Stimulated activated naive CD8-positive, alpha-beta T cell treated with anti-CD3 and anti-CD28 coated beads, Interleukin-15, Interleukin-2, amounts not matched to agents 100 U/mL and 50 U/mL, for 24 hours (primary cell): ENCODE data around the gene UCKL1.
A peak's percentile ranks its signal among the peaks of the same experiment; 100 is the strongest.
"Not testable (repeated sequence)": the region's sequence is repeated elsewhere in the genome, so short reads cannot be mapped to it uniquely, and the experiment has no call there.

Experiments used
- ATAC-seq: fragments of 150-1000 bp; cut with Tn5 transposase; one replicate; pipeline ENCODE4 v1.10.0; 2021
- DNase-seq: peaks from one replicate; pipeline ENCODE4 v3.0.0; 2021

UCKL1 gene

DNA sequence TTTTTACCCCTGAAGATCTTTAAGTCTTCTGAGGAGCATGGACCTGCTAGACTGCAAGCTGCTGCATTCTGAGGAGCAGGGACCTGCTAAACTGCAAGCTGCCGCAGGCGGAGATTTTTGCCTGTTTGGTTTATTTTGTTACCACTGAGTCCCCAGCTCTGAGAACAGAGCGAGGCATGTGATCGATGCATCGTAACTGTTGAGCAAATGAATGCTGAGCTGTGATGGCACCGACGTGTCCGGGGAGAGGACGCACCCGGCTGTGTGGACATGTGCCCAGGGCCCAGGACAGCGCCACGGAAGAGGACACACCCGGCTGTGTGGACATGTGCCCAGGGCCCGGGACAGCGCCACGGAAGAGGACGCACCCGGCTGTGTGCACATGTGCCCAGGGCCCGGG is 37.1 kb downstream of the UCKL1 start:
- ATAC-seq, result no peak
- DNase-seq, result no peak

DNA sequence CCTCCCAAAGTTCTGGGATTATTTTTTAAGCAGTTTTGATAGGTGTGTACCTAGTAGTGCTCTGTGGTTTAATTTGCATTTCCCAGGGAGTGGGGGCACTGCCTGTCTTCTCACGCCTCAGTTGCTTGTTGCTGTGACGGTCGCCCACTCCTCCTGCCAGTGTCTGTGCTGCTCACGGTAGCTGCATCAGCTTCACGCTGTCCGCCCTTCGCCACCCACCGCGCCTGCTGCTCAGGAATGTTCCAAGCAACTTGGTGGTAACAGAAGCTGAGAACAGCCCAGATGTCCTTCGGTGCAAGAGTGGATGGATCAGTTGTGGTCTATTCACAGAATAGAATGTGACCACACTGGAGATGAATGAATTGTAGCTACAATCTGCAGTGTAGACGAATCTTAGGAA is 38.4 kb downstream of the UCKL1 start:
- DNase-seq, result no peak

DNA sequence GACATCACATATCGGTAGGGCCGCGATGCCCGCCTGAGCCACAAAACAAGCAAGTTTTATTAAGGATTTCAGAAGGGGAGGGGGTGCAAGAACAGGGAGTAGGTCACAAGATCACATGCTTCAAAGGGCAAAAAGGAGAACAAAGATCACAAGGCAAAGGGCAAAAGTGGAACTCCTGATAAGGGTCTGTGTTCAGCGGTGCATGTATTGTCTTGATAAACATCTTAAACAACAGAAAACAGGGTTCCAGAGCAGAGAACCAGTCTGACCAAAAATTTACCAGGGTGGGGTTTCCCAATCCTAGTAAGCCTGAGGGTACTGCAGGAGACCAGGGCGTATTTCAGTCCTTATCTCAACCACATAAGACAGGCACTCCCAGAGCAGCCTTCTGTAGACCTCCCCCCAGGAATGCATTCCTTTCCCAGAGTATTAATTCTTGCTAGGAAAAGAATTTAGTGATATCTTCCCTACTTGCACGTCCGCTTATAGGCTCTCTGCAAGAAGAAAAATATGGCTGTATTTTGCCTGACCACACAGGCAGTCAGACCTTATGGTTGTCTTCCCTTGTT is 39.8 kb downstream of the UCKL1 start:
- DNase-seq, result not testable (repeated sequence)

More for the DNA sequence above, 38.4 kb downstream of the UCKL1 start:
- no peak for ATAC-seq

DNA sequence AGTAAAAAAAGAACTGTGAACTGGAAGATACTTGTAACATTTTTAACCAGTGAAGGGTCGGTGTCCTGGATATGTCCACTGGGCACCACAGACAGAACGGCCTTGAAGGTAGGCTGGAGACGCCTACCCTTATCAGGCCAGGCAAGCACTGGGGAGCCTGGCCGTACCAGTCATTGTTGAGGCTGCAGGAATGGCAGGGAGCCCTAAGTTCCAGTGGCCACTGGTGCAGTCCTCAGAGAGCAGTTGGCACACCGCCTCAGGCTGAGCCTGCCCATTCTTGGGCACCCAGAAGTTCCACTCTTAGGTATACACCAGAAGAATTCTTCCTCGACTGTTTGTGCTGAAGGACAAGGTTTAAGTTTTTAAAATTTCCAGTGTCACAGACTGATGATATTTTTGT is 40.7 kb downstream of the UCKL1 start:
- ATAC-seq (no peak), DNase-seq (no peak)

More for the DNA sequence above, 39.8 kb downstream of the UCKL1 start:
- ATAC-seq, result not testable (repeated sequence)

DNA sequence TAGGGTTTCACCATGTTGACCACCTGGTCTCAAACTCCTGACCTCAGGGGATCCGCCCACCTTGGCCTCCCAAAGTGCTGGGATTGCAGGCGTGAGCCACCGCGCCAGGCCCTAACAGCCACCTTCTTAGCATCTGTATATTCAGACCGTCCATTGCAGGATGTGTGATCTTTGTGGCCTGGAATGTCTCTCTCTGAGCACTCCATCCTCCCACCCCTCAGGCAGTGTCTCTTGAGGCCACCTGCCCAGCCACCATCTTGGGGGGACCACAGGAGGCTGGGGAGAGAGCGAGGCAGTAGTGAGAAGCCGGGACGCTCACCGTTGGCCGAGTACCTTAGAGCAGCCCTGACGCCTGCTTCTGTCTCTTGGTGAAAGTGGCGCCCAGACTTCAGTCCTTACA is 42.4 kb downstream of the UCKL1 start:
- DNase-seq (no peak), ATAC-seq (no peak)

DNA sequence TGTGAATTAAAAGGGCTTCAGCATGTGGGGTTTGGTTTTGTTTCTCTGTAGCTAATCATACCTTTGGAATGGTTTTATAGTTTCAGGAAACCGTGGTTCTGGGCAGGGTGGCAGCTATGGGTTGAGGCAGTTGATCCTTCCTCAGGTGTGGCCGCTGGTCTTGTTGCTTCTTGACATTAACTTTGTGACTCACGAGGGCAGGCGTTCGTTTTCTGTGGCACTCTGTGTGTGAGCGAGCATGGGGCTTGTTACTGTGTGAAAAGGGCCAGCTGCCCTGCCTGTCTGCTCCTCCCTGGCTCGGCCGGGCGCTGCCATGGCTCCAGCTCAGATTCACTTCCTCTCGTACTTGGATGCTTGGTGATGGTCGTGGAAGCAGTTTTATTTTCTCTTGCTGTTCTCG is 45.0 kb downstream of the UCKL1 start:
- ATAC-seq, result no peak
- DNase-seq, result no peak

DNA sequence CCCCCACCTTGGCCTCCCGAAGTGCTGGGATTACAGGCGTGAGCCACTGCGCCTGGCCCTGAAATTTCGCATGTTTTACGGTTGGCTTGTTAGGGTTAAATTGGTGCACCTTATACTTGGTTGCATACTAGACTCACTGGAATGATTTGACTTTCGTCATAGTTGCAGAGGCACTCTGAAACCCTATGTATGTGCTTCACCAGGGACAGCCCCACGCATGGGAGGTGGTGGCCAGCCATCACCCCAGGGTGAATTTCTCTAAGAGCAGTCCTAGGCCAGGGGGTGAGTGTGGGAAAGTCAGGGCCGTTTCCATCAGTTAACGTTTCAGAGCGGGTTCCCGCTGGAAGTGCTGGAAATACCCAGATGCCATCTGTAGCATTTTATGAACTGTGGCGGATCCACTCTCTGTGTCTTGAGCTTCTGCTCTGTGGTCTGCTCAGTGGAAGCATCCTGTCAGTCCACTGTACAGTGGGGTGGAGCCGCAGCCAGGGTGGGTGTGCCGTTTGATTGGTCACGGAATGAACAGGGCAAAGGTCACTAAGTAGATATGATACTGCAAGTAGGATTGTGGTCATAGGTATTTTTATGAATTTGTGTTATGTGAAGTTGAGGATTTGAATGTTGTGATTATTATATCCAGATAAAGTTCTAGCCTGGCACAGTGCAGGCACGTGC is 48.1 kb downstream of the UCKL1 start:
- no peak for ATAC-seq

DNA sequence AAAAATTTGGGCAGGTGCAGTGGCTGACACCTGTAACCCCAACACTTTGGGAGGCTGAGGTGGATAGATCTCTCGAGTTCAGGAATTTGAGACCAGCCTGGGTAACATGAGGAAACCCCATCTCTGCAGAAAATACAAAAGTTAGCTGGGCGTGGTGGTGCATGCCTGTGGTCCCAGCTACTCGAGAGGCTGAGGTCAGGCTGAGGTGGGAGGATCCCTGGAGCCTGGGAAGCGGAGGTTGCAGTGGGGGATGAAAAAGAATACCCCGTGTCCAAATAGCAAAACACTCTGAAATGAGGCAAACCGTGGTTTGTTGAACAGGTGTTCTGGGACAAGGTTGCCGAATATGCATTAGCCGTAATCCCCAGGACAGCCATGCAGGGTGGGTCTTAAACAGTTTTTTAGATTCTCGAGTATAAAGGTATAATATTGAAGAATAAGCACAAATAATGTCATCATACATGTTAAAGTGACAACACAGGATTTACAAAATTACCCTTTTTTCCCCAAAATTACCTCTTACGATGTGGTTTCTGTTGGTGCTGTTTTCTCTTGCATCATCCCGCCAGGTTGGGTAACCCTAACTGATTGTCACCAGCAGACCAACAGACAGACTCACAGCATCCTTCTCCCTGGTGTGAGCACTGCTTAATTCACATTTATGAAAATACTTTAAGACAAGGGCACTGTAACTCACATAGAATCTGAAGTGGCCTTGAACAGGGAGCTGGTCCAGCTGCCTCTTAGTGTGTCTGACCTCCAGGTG is 52.2 kb downstream of the UCKL1 start:
- ATAC-seq, result no peak
- DNase-seq, result no peak

More for the DNA sequence above, 48.1 kb downstream of the UCKL1 start:
- DNase-seq, result no peak

DNA sequence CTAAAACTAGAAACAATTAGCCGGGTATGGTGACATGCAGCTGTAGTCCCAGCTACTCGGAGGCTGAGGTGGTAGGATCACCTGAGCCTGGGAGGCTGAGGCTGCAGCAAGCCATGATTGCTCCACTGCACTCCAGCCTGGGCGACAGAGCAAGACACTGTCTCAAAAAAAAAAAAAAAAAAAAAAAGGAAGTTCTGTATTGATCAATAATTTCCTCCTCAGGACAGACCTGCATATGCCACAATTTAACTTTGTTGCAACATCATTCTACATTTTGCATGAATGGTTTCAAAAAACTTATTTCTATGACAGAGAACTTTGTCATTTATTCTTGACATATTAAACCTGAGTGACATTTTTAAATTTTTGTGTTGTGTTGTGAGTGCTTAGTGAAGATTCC is 55.8 kb downstream of the UCKL1 start:
- no peak for DNase-seq
- no peak for ATAC-seq

DNA sequence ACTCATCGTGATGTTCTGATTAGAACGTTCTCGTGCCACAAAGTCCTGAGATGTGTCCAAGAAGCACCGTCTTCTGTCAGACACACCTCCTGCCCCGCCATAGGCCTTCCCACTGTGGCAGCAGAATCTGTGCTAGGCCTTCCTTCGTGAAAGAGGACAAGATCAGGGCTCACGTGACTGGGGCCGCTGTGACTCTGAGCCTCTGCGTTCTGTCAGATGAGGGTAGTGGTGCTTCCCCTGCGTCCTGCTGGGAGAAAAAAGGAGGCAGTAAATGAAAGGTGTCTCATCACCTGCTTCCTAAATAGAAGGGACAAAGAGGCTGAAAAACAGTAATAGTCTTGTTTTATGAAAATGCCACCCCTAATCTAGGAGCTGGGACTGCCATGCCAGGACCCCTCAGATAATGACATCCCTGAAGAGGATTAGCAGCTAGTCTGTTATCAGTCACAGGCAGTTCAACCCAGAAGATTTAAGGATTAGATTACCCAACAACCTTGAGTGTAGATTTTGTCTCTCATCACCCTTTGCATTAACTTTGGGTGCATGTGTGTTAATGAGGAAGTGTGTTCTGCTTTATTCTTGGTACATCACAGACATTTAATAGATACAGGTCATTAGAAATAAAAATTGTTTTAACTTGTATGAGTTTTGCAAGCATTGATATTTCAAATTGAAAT is 57.2 kb downstream of the UCKL1 start:
- DNase-seq (no peak), ATAC-seq (no peak)

DNA sequence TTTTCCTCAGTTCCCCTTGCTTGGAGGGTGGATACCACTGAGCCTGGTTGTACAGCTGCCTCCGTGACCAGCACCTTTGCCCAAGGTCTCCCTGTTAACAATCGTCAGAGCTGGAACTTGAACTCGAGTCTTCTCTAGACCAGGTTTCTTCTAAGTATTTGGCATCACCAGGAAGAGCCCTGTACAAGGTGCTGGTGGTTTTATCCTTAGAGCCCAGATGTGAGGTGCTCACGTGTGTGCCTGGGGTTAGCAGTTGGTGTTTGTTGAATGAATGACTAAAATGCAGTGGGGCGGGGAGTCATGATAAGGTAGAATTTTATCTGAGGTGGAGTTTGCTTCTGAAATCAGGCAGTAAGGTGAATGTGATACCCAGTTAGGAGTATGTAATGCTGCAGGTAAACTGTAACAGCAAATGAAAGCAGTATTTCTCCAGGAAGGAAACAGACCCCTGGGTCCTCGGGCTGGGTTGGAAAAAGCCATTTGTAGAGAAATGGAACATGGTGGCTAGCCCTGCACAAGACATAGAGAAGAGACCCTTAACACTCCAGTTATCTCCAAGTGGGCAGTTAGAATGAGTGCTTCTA is 58.1 kb downstream of the UCKL1 start:
- ATAC-seq (no peak), DNase-seq (no peak)

DNA sequence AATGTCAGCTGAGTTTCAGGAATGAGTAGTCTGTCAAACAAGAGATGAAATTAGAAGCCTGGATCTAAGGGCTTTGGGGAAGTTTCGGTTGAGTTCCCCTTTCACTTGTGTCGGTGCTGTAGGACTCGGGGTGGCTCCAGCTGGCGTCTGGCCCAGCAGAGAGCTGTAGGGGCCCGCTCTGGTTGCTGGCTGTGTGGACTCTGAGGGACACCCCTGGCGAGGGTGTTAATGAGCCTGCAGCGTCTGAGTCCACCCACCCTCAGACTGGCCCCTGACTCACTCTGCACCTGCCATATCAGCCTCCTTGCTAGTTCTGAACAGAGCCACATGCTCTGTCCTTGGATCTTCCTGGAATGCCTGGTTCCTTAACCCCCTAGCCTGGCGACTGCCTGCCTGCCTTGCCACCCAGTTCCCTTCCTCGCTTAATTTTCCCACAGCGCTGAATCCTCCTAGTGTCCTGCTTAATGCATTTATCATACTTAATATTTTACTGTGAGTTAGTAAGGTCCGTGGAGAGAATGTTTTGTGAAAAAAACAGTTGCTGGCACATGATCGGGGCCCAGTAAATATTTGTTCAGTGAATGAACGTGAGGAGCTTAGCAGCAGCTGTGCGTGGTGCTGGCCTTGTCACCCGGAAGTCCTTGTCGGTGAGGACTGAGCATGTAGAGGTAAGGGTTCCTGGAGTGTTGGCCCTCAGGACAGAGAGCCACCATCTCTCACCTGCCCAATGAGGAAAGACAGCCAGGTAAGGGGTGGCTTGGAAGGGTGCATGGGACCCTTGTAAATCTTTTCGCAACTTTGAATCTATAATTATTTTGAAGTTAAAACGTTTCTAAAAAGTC is 59.7 kb downstream of the UCKL1 start:
- ATAC-seq, result peak; percentile 40
- DNase-seq, result peak; percentile 49

DNA sequence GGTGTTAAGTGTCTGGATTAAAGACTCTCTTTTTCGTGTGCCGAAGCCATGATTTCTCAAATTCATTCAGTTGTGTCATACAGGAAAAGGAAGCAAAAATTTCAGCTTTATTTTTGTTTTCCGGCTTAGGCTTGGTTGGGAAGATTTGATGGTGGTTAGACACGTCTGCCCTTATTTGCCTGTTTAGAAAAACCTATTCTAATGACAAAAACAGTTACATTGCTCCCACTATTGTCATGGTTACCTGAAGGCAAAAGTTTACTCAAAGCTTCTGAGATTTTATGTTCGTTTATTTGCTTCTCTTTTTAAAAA is 60.3 kb downstream of the UCKL1 start:
- no peak for DNase-seq
- no peak for ATAC-seq

DNA sequence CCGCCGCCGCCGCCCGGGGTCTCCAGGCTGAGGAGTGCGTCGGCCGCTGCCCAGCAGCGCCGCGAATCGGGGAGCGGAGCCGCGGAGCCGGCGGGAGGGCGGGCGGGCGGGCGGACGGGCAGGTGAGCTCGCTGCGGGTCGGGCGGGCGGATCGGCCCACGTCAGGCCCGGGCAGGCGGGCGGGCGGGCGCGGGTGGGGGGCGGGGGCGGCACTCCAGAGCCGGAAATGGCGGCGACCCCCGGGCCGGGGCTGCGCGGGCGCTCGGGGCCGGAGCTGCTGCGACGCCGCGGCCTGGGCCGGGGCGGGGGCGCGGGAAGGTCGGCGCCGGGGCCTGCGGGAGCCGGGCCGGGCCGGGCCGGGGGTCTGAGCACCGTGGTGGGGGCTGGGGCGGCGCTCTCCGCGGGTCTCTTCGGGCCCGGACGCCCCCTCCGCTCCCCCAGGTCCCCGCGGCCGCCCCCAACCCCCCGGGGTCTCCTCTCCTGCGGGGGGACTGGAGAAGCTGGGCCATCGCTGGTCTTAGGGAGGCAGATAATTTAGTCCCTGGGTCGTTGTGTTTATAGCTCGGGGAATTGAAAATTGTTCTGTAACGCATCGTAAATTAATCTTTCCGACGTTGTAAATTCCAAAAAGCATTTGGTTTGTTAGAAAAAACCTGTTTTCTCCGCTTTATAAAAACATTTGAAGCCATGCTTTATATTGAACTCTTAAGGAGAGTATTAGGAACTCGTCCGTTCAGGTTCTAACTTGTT is 60.8 kb downstream of the UCKL1 start:
- peak; percentile 2 for ATAC-seq
- no peak for DNase-seq

DNA sequence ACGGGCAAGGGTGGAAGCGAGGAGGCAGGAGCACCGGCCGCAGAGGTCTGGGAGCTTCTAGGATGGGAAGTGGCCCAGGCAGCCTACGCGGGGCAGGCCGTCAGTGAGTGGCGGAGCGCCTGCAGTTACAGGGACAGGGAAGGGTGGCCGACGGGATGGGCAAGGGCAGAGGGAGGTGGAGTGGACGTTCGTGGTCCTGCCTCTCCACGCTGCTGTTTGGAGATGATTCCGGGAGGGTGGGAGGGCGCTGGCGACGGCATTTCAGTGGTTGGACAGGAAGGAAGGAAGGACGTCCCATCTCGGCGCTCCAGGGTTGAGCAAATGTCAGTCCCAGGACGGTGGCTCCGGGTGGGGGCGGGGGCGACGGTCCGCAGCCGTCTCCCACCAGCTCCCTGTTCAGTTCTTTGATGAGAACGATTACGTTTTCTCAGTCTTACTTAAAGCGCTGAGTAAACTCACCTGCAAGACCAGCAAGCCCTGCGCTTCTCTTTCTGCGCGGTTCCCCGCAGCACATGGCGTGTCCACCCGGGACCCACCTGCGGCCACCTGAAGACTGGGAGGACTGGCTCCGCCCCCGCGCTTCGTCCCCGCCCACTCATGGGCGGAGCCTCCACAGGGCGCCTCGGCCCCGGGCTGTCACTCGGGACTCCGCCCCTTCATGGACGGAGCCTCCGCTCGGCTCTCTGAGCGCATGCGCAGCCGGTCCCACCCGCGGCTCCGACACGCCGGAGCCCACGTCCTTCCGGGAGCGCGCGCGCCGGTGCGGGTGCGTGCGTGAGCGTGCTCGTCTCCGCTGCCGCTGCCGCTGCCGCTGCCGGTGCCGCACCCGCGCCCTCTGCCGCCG is 61.6 kb downstream of the UCKL1 start, which contains the start of gene DNAJC5:
Gene DNAJC5, plus strand, starts transcription at position 769 of the 844 bp plus-strand sequence. CDS start 33,220 bp downstream, outside the sequence.
- DNase-seq (peak; percentile 97), ATAC-seq (peak; percentile 85)

DNA sequence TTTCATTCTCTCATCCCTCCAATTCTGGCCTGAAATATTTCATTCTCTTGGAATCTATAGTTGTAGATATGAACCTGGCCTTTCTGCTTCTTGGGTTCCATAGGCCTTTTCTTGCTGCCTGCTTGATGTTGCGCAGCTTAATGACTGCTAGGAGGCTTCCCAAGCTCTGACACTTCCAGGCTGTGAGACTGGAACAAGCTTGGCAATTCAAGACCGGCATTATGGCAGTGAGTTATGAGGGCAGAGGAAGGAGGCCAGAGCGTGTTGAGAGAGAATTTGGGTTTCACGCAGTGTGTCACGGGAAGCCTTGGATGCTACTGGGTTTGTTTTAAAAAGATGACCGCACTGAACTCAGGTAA is 62.2 kb downstream of the UCKL1 start:
- ATAC-seq (no peak), DNase-seq (no peak)

DNA sequence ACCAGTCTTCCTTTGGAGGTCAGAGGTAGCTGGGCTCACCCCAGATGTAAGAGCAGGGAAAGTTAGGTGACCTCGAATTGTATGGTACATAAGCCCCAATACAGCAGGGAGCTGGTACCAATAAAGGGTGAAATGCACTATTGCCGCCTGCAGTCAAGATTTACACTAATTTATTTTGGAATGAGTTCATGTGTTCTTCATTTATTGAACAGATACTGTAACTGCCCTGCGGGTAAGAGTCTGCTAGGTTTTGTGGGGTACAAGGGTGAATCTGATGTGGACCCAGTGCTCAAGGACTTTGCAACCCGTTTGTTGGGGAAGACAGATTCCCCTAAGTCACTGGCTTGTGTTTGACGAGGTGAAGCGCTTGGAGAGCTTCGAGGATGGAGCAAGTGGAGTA is 63.8 kb downstream of the UCKL1 start:
- no peak for ATAC-seq
- DNase-seq, result no peak

DNA sequence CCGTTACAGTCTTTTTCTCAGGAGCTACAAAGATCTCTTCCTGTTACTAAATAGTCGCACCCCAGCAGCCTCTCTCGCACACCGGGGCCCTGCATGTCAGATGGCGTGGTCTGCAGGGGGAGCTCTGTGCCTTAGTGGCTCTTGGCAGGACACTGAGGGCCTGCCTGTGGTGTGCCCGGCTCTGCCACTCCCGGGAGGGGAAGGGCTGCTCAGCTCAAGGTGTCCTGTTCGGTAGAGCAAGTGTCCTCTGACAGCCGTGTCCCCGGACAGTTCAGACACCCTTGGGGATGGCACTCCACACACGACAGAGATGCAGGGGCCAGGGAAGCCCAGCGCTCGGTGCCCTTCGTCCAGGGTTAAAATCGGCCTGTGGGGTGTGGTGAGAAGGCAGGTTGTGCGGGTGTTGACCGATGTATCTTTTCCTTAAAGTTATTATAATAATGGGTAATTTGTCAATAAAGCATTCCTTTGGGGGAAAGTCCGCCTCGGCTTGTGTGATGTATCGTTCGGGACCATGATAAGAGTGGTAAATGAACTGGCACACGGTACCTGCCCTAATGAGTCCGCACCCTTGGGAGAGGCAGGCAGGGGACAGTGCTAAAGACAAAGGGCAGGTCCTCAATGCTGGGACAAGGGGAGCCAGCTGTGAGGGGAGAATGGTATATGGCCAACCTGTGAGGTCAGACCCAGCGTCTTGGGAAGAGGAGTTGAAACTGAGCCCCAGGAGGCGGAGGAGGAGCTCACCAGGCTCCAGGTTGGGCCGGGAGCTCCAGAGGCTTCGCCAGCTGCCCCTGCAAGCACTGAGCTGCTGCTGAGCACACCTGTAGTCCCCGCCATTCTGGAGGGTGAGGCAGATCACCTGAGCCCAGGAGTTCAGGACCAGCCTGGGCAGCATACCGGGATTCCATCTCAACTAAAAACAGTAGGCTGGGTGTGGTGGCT is 64.9 kb downstream of the UCKL1 start:
- ATAC-seq, result no peak

DNA sequence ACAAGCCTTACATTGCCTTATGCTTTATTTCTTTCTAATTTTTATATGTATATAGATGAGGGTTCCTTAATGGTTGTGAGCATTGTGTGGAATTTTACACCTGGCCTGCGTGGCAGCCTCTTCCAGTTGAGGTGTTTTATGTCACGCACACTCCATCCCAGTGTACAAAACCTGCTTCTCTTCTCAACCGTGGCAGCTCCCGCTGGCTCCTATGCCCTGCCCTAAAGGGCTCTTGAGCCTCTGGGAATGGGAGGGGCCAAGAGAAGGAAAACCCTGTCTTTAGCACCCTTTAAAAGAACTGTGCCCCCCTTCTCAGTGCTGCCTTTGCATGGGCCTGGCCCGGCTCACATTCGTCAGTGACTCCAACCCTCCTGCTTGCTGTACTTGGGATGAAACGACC is 65.6 kb downstream of the UCKL1 start:
- DNase-seq (no peak), ATAC-seq (no peak)

More for the DNA sequence above, 64.9 kb downstream of the UCKL1 start:
- DNase-seq, result no peak
